Erythroblast (primary cell): ENCODE measurements around the gene OR4C6.

Source experiments
- GATA1 ChIP-seq: IDR thresholded peaks from 2 replicates; pipeline ENCODE4 v1.6.1; 2011; ENCODE audit warnings: low read depth, mild to moderate bottlenecking, control low read depth, low read length, moderate library complexity
- POLR2A ChIP-seq: IDR thresholded peaks from 2 replicates; pipeline ENCODE4 v1.6.1; 2011; ENCODE audit warnings: mild to moderate bottlenecking, low read length

DNA sequence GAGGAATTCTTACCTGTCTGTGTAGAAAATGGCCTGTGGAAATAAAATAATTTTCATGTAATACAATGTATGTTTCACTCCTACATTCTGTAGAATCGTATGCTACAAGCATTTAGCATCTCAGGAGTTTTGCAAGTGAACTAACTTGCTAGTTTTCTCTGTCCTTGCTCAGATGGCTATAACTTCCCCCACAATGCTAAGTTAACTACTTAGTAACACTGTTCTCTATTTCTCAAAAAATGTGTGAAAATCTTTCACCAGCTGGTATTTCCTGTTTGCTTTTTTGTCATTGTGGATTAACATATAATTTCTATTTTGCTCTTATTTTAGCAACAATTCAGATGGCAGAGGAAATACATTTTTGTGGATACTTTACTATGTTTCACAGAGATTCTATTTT, 9.4 kb upstream of the OR4C6 start:
- no peak for TF ChIP-seq POLR2A
- TF ChIP-seq GATA1 = no peak
